Measurements from ENCODE around the gene CDIPT.

GRCh38 chr16:29812754-29813643 is 50.0 kb downstream of the CDIPT start:
- TF ChIP-seq CTCF (IDR thresholded peaks at IDR 0.05 in 2 of 3, conservative IDR thresholded peaks at IDR 0.05 in 1 of 3; ENCODE audit: borderline replicate concordance in 1 of 3, insufficient read depth in 1 of 3, low read depth in 2 of 3, low read length in 2 of 3) (no peak), CEBPB (IDR thresholded peaks at IDR 0.05; ENCODE audit: low read depth) (no peak), RAD21 (IDR thresholded peaks at IDR 0.05; ENCODE audit: low read depth) (no peak), EZH2phosphoT487 (IDR thresholded peaks at IDR 0.05; ENCODE audit: borderline replicate concordance) (no peak), POLR2A (IDR thresholded peaks at IDR 0.05; ENCODE audit: borderline replicate concordance, extremely low read depth, insufficient read depth, insufficient read length) (no peak), SP1 (IDR thresholded peaks at IDR 0.05; ENCODE audit: low read depth) (no peak), ZNF274 (IDR thresholded peaks at IDR 0.05; ENCODE audit: low read depth, low read length) (no peak), FOSL1 (IDR thresholded peaks at IDR 0.05; ENCODE audit: low read depth) (no peak), POLR2AphosphoS5 (IDR thresholded peaks at IDR 0.05; ENCODE audit: low read depth, low read length) (no peak), CBX3 (IDR thresholded peaks at IDR 0.05; ENCODE audit: low read depth) (no peak)

All from HCT116 (cell line).